Ectodermal cell (in vitro differentiated cells): ENCODE results near the gene INTS13.
"Not testable (repeated sequence)": the region's sequence is repeated elsewhere in the genome, so short reads cannot be mapped to it uniquely, and the experiment has no call there.

Experiments used
- H3K27ac ChIP-seq: 2 replicates; pipeline ENCODE4 v1.7.0; 2013; ENCODE audit warnings: mild to moderate bottlenecking, low read depth, low read length; ENCODE audit not compliant: insufficient read depth, poor library complexity, severe bottlenecking
- H3K27me3 ChIP-seq: 2 replicates; pipeline ENCODE4 v1.7.0; 2013; ENCODE audit warnings: mild to moderate bottlenecking, low read length; ENCODE audit not compliant: insufficient read depth, control insufficient read depth, poor library complexity, severe bottlenecking
- H3K36me3 ChIP-seq: one replicate; pipeline ENCODE4 v1.7.0; 2013; ENCODE audit warnings: low read length; ENCODE audit not compliant: control insufficient read depth, insufficient read depth
- H3K4me1 ChIP-seq: one replicate; pipeline ENCODE4 v1.7.0; 2013; ENCODE audit warnings: low read length; ENCODE audit not compliant: control insufficient read depth, insufficient read depth
- H3K4me3 ChIP-seq: 2 replicates; pipeline ENCODE4 v1.7.0; 2013; ENCODE audit warnings: low read depth, low read length, control low read depth; ENCODE audit not compliant: insufficient read depth
- H3K9me3 ChIP-seq: 2 replicates; pipeline ENCODE4 v1.7.0; 2013; ENCODE audit warnings: mild to moderate bottlenecking, low read length, moderate library complexity; ENCODE audit not compliant: control insufficient read depth
- WGBS, 2 experiments: methylation state at CpG; one replicate each; pipeline ENCODE4 v1.1.7; 2013; ENCODE audit warnings: missing lambda C conversion rate in 2 of 2; 5-methylcytosine and 5-hydroxymethylcytosine counted together

The INTS13 gene

DNA sequence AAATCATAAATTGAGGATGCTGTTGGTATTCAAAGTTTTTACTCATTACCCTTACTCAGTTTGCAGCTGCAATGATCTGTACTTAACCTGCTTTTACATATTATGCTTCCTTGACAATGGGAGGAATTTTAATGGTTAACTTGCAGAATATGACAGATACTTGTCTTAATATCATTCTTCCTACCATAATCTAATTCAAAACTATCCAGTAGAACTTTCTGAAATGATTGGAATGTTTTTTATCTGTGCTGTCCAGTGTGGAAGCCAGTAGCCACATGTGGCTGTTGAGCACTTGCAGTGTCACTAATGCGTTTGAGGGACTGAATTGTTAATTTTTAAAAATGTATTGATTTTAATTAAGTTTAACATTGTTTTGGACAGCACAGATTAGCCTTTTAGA, 24.0 kb upstream of the INTS13 start:
- Histone ChIP-seq H3K9me3 (no peaks in the 10 kb centered on the region), H3K27ac (no peak overlapping the region), H3K4me1 (no peaks in the 10 kb centered on the region), H3K4me3 (no peak overlapping the region), H3K36me3 (peaks cover 1% of the 10 kb centered on the region), H3K27me3 (no peaks in the 10 kb centered on the region)
- WGBS, 2 experiments: 94 to 96% methylated on average over 1 of the region's 1 CpG

DNA sequence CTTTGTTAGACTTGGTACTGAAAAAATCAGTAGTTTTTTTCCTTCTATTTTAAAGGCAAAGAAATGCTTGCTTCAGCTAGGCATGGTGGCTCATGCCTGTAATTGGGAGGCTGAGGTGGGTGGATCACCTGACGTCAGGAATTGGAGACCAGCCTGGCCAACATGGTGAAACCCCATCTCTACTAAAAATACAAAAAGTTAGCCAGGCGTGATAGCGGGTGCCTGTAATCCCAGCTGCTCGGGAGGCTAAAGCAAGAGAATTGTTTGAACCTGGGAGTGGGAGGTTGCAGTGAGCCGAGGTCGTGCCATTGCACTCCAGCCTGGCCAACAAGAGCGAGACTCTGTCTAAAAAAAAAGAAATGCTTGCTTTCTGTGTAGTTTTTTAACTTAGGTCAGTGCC, 23.6 kb upstream of the INTS13 start:
- H3K4me1 ChIP-seq, H3K27me3 ChIP-seq, H3K36me3 ChIP-seq, H3K9me3 ChIP-seq, H3K27ac ChIP-seq, H3K4me3 ChIP-seq: not testable (repeated sequence)
- WGBS, 2 experiments: 89 to 90% methylated on average over 7 of the region's 7 CpGs

DNA sequence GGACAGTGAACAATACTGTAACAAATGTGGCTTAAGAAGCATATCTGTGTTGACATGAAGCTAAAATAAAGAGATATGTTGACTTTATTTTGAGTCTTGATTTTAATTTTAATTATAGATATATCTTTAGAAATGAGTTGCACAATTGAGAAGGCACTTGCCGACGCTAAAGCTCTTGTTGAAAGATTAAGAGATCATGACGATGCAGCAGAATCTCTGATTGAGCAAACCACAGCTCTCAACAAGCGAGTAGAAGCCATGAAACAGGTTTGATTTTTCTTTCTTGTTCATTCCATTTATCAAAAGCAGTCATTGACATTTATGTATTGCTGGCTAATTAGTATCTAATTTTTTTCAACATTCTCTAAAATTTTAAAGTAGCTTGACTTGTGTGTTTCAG, 16.2 kb upstream of the INTS13 start:
- peaks cover 4% of the 10 kb centered on the region for H3K36me3 ChIP-seq
- no peak overlapping the region for H3K4me3 ChIP-seq
- no peak overlapping the region for H3K27ac ChIP-seq
- H3K4me1 ChIP-seq: no peaks in the 10 kb centered on the region
- no peaks in the 10 kb centered on the region for H3K9me3 ChIP-seq
- H3K27me3 ChIP-seq: no peaks in the 10 kb centered on the region
- 92 to 93% methylated on average over 4 of the region's 4 CpGs for WGBS, 2 experiments

DNA sequence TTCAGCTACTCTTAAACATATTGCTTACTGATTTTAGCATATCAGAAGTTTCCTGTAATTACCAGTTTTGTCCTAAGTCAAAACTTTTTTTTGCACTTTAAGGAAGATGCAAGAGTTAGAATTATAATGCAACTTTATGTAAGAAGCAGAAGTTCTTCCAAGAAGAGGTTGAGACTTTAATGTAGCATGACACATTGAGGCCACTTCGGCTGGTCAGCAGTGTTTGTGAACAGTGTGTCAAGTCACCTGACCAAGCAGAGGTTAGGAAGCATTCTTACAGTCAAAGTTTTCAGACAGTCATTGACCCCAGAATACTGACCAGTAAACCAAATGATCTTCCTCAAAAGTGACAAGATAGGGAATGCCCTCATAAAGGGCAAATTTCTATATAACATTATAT, 15.7 kb upstream of the INTS13 start:
- Histone ChIP-seq H3K27ac (no peak overlapping the region), H3K4me1 (no peaks in the 10 kb centered on the region), H3K27me3 (no peaks in the 10 kb centered on the region), H3K9me3 (no peaks in the 10 kb centered on the region), H3K4me3 (no peak overlapping the region), H3K36me3 (peaks cover 4% of the 10 kb centered on the region)
- WGBS, 2 experiments: 86% methylated on average over 1 of the region's 1 CpG

DNA sequence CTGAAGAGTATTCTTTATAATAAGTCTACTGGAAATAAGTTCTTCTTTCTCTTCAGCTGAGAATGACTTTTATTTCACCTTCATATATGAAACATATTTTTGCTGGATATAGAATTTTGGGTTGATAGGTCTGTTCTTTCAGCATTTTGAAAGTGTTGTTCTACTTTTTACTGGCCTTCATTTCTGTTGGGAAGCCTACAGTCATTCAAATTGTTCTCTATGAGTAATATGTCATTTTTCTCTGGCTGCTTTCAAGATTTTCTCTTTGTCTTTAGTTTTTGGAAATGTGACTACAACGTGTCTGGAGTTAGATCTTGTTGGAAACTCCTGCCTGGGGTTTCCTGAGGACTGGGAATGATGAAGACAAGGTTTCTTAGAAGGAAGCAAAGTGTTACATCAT, 10.5 kb upstream of the INTS13 start:
- Histone ChIP-seq H3K27me3 (no peaks in the 10 kb centered on the region), H3K9me3 (no peaks in the 10 kb centered on the region), H3K4me3 (no peak overlapping the region), H3K36me3 (no peaks in the 10 kb centered on the region), H3K27ac (no peak overlapping the region), H3K4me1 (no peaks in the 10 kb centered on the region)
- WGBS, 2 experiments: 92 to 97% methylated on average over 1 of the region's 1 CpG

DNA sequence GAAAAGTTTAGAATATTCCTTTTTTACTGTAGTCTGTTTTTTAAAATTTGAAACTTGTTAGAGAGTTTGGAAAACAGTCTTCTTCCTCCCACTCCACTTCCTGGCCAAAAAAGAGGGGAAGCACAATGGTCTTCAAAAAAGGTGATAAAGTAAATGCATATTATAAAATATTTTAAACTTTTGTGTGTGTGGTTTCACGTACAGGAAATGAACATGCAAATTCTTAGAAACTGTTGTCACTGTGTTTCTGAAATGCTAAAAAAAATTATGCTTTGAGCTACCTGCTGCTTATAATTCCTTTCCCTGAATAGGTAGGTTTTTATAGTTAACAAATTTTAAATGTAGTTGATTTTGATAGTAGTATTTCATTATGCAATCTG, 3.4 kb upstream of the INTS13 start:
- Histone ChIP-seq H3K4me3 (no peak overlapping the region), H3K9me3 (no peaks in the 10 kb centered on the region)

DNA sequence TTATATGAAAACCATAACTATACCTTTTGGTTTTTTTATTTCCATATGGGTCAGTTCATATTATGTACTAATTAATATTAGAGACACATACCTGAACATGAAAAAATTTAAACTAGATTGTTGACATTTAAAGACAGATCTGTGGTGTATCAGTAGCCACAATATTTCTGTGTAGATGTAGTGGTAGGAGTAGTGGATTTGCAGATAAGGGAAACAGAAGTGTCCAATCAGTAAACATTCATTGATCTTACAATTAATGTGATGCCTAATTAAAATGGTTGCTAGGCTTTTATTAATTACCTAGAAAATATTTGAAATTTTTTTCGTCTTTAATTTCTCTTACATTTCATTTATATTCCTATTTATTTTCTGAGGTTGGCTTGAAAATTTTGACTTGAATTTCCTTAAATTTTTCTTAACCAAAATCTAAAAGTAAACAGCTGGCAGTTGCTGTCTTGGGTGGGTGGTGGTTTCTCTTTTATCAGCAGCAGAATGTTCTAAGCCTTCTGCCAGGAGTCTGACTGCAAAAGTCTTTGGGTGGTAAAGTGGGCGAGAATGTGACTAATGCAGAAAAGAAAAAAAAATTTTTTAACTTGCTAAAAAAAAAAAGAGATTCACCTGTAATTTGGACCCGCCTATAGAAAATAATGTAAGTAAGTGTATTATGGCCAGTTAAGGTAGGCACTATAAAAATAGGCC, 2.9 kb upstream of the INTS13 start:
- Histone ChIP-seq H3K4me3 (no peak overlapping the region), H3K9me3 (no peaks in the 10 kb centered on the region), H3K36me3 (no peaks in the 10 kb centered on the region), H3K27me3 (no peaks in the 10 kb centered on the region), H3K4me1 (peaks cover 16% of the 10 kb centered on the region), H3K27ac (no peak overlapping the region)
- WGBS, 2 experiments: 88 to 98% methylated on average over 1 to 2 of the region's 3 CpGs

More for the DNA sequence above, 3.4 kb upstream of the INTS13 start:
- WGBS, 2 experiments: 93 to 100% methylated on average over 1 of the region's 1 CpG
- Histone ChIP-seq H3K36me3 (no peaks in the 10 kb centered on the region), H3K27me3 (no peaks in the 10 kb centered on the region), H3K27ac (no peak overlapping the region), H3K4me1 (peaks cover 11% of the 10 kb centered on the region)

DNA sequence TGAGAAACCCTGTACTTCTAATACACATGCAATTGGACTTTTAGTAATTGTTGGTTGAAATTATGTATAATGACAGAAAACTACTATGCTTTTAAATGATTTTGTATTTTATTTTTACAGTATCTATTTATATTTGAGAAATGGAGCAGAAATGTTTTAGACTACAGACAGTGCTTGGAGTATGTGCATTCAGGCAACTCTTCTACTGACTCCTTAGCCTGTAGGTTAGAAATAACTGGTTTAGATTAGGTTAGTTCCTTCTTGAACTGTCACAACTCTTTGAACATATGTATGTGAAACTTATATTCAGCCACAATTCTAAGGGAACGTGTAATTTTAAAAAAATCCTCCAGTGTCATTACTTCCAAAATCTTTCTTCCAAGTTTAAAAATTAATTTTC, 2.2 kb upstream of the INTS13 start:
- Histone ChIP-seq H3K4me3 (peak overlapping the region; percentile 92), H3K4me1 (peaks cover 16% of the 10 kb centered on the region)

DNA sequence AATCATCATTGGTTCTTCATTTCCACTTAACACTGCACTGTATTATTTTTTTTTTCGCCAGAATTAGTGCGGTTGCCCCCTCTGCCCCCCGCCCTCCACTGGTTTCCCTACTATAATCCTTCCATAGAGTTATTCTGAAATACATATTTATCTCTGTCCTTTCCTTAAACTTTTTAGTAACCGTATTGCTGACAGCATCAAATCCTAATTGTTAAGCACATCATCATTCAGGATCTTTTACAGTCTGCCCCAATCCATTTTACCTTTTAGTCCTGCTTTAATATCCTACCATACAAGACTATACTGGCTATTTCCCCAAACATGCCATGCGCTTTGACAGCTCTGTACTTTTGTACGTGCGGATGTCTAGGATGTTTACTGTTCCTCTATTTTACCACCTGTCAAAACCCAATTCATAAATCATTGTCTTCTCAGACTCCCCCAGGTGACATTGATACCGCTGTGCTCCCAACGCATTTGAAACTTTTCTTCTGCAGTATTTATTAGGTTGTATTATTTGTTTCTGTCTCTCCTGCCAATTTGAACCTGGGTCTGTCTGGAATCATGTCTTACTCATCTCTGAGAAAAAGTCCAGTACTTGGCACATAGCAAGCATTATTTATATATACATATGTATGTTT, 1.5 kb upstream of the INTS13 start:
- H3K4me1 ChIP-seq: peaks cover 16% of the 10 kb centered on the region
- 34 to 39% methylated on average over 8 to 9 of the region's 9 CpGs for WGBS, 2 experiments
- no peaks in the 10 kb centered on the region for H3K27me3 ChIP-seq
- no peaks in the 10 kb centered on the region for H3K9me3 ChIP-seq
- H3K27ac ChIP-seq: no peak overlapping the region
- no peaks in the 10 kb centered on the region for H3K36me3 ChIP-seq
- peak overlapping the region; percentile 92 for H3K4me3 ChIP-seq

More for the DNA sequence above, 2.2 kb upstream of the INTS13 start:
- no peak overlapping the region for H3K27ac ChIP-seq
- 80 to 81% methylated on average over 1 of the region's 1 CpG for WGBS, 2 experiments
- H3K27me3 ChIP-seq: no peaks in the 10 kb centered on the region
- no peaks in the 10 kb centered on the region for H3K9me3 ChIP-seq
- H3K36me3 ChIP-seq: no peaks in the 10 kb centered on the region

DNA sequence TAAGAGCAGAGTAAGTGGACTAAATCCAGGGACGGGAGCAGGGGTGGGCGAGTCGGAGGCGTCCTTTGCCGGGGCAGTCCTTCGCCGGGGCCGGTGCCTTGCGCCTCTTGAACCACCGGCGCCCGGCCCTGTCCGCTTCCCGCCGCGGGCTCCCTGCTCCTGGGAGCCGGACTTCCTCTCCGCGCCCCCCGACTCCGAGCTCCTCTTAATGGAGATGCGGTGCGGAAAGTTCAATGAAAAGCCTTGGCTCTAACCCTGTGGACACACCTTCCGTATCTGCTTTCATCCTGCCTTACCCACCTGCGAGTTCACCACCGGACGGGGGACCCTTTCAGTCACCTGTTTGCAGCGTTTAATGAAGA, 901 bp upstream of the INTS13 start:
- no peaks in the 10 kb centered on the region for H3K27me3 ChIP-seq
- H3K9me3 ChIP-seq: no peaks in the 10 kb centered on the region
- no peaks in the 10 kb centered on the region for H3K36me3 ChIP-seq
- peak overlapping the region; percentile 92 for H3K4me3 ChIP-seq
- H3K4me1 ChIP-seq: peaks cover 16% of the 10 kb centered on the region
- peak overlapping the region; percentile 83 for H3K27ac ChIP-seq
- WGBS, 2 experiments: 0% methylated on average over 28 of the region's 28 CpGs
